ENCODE data around the gene SURF1.
A peak's percentile ranks its signal among the peaks of the same experiment; 100 is the strongest.
"Not testable (repeated sequence)": the region's sequence is repeated elsewhere in the genome, so short reads cannot be mapped to it uniquely, and the experiment has no call there.

Gene SURF1

GRCh38 chr9:133331221-133331620 is 25.1 kb downstream of the SURF1 start:
- DNase-seq (no peak), ATAC-seq (no peak)
- no peaks in the 10 kb centered on the region for H3K9me3 Mint-ChIP-seq
- no peak overlapping the region for H3K4me3 Mint-ChIP-seq
- H3K27me3 Mint-ChIP-seq: no peaks in the 10 kb centered on the region
- H3K4me1 Mint-ChIP-seq: peaks cover 67% of the 10 kb centered on the region
- H3K27ac Mint-ChIP-seq: peak overlapping the region in 1 of 2 donors; percentile 9

GRCh38 chr9:133329306-133330156 is 26.8 kb downstream of the SURF1 start:
- DNase-seq, H3K4me3 Mint-ChIP-seq, H3K9me3 Mint-ChIP-seq, ATAC-seq, H3K27me3 Mint-ChIP-seq: not testable (repeated sequence)
- Mint-ChIP-seq H3K27ac (peak overlapping the region in 1 of 2 donors; percentile 61), H3K4me1 (peaks cover 50% of the 10 kb centered on the region)

GRCh38 chr9:133327834-133328484 is 28.3 kb downstream of the SURF1 start:
- Mint-ChIP-seq H3K27me3 (no peaks in the 10 kb centered on the region), H3K4me3 (no peak overlapping the region), H3K9me3 (peaks cover 4 to 6% of the 10 kb centered on the region in 2 donors), H3K4me1 (peaks cover 37% of the 10 kb centered on the region), H3K27ac (no peak overlapping the region)
- DNase-seq (no peak), ATAC-seq (no peak)

GRCh38 chr9:133327021-133327420 is 29.3 kb downstream of the SURF1 start:
- ATAC-seq, DNase-seq, H3K27me3 Mint-ChIP-seq, H3K4me3 Mint-ChIP-seq, H3K27ac Mint-ChIP-seq, H3K9me3 Mint-ChIP-seq: not testable (repeated sequence)
- H3K4me1 Mint-ChIP-seq: peaks cover 32% of the 10 kb centered on the region

GRCh38 chr9:133323991-133324703 is 32.1 kb downstream of the SURF1 start:
- no peak overlapping the region for H3K27ac Mint-ChIP-seq
- no peaks in the 10 kb centered on the region for H3K27me3 Mint-ChIP-seq
- no peak overlapping the region for H3K4me3 Mint-ChIP-seq

GRCh38 chr9:133323211-133323610 is 33.1 kb downstream of the SURF1 start:
- peaks cover 4 to 6% of the 10 kb centered on the region in 2 donors for H3K9me3 Mint-ChIP-seq

More at GRCh38 chr9:133323991-133324703, 32.1 kb downstream of the SURF1 start:
- ATAC-seq (no peak), DNase-seq (peak in 1 of 2 donors; percentile 3)
- Mint-ChIP-seq H3K4me1 (peaks cover 15% of the 10 kb centered on the region), H3K9me3 (peaks cover 4 to 6% of the 10 kb centered on the region in 2 donors)

GRCh38 chr9:133322701-133323100 is 33.6 kb downstream of the SURF1 start:
- DNase-seq (no peak), ATAC-seq (no peak)
- H3K4me3 Mint-ChIP-seq: no peak overlapping the region
- peaks cover 6% of the 10 kb centered on the region for H3K4me1 Mint-ChIP-seq
- H3K9me3 Mint-ChIP-seq: peaks cover 4 to 6% of the 10 kb centered on the region in 2 donors
- H3K27me3 Mint-ChIP-seq: no peaks in the 10 kb centered on the region
- H3K27ac Mint-ChIP-seq: no peak overlapping the region

More at GRCh38 chr9:133323211-133323610, 33.1 kb downstream of the SURF1 start:
- Mint-ChIP-seq H3K27ac (peak overlapping the region in 1 of 2 donors; percentile 78), H3K27me3 (no peaks in the 10 kb centered on the region), H3K4me1 (peaks cover 9% of the 10 kb centered on the region), H3K4me3 (no peak overlapping the region)
- DNase-seq: peak in 1 of 2 donors; percentile 4
- no peak for ATAC-seq

- ATAC-seq: no peak
- H3K9me3 Mint-ChIP-seq: peaks cover 4 to 6% of the 10 kb centered on the region in 2 donors
- H3K4me1 Mint-ChIP-seq: peaks cover 6% of the 10 kb centered on the region
- H3K27ac Mint-ChIP-seq: no peak overlapping the region
- H3K4me3 Mint-ChIP-seq: no peak overlapping the region
- DNase-seq: no peak
- H3K27me3 Mint-ChIP-seq: no peaks in the 10 kb centered on the region
Observed at GRCh38 chr9:133321411-133321935, 34.8 kb downstream of the SURF1 start.

- Mint-ChIP-seq H3K27me3 (no peaks in the 10 kb centered on the region), H3K27ac (no peak overlapping the region), H3K9me3 (peaks cover 4 to 6% of the 10 kb centered on the region in 2 donors), H3K4me3 (no peak overlapping the region), H3K4me1 (peaks cover 6% of the 10 kb centered on the region)
- DNase-seq: no peak
- no peak for ATAC-seq
Observed at GRCh38 chr9:133320421-133320881, 35.8 kb downstream of the SURF1 start.

- H3K27me3 Mint-ChIP-seq, H3K9me3 Mint-ChIP-seq, ATAC-seq, H3K4me3 Mint-ChIP-seq, DNase-seq, H3K4me1 Mint-ChIP-seq, H3K27ac Mint-ChIP-seq: not testable (repeated sequence)
Observed at GRCh38 chr9:133317551-133317950, 38.7 kb downstream of the SURF1 start.

- Mint-ChIP-seq H3K4me3 (no peak overlapping the region), H3K27ac (no peak overlapping the region), H3K4me1 (no peaks in the 10 kb centered on the region), H3K27me3 (no peaks in the 10 kb centered on the region), H3K9me3 (no peaks in the 10 kb centered on the region)
- ATAC-seq: no peak
- DNase-seq: no peak
Observed at GRCh38 chr9:133315997-133316396, 40.3 kb downstream of the SURF1 start.

- H3K4me3 Mint-ChIP-seq: no peak overlapping the region
- ATAC-seq (no peak), DNase-seq (no peak)
- H3K4me1 Mint-ChIP-seq: no peaks in the 10 kb centered on the region
- H3K27me3 Mint-ChIP-seq: peaks cover 24% of the 10 kb centered on the region
- H3K9me3 Mint-ChIP-seq: no peaks in the 10 kb centered on the region
- H3K27ac Mint-ChIP-seq: peak overlapping the region in 1 of 2 donors; percentile 37
Observed at GRCh38 chr9:133309608-133310007, 46.7 kb downstream of the SURF1 start.

- Mint-ChIP-seq H3K4me1 (no peaks in the 10 kb centered on the region), H3K27ac (no peak overlapping the region), H3K27me3 (peaks cover 24% of the 10 kb centered on the region), H3K9me3 (no peaks in the 10 kb centered on the region), H3K4me3 (no peak overlapping the region)
- no peak for ATAC-seq
- DNase-seq: no peak
Observed at GRCh38 chr9:133307301-133307700, 49.0 kb downstream of the SURF1 start.

- Mint-ChIP-seq H3K27me3 (peaks cover 24% of the 10 kb centered on the region), H3K4me3 (no peak overlapping the region)
- no peak for ATAC-seq
Observed at GRCh38 chr9:133306242-133307204, 49.8 kb downstream of the SURF1 start.

More at GRCh38 chr9:133306242-133307204, 49.8 kb downstream of the SURF1 start:
- no peaks in the 10 kb centered on the region for H3K4me1 Mint-ChIP-seq
- H3K27ac Mint-ChIP-seq: no peak overlapping the region
- H3K9me3 Mint-ChIP-seq: no peaks in the 10 kb centered on the region
- no peak for DNase-seq
